Muscle layer of duodenum (tissue), 2 donors: Measurements from ENCODE around the gene PGM5.
"Not testable (repeated sequence)": the region's sequence is repeated elsewhere in the genome, so short reads cannot be mapped to it uniquely, and the experiment has no call there.

ENCODE experiments used
- H3K27ac ChIP-seq: one replicate; pipeline ENCODE4 v1.7.0; 2013; ENCODE audit warnings: mild to moderate bottlenecking, low read length
- H3K27me3 ChIP-seq: one replicate; pipeline ENCODE4 v1.7.0; 2013; ENCODE audit warnings: low read depth, mild to moderate bottlenecking, control low read depth, low read length
- H3K36me3 ChIP-seq, 2 donors: one replicate each; pipeline ENCODE4 v1.7.0; 2013; ENCODE audit warnings: low read length in 2 of 2, control low read depth in 1 of 2, mild to moderate bottlenecking in 1 of 2; ENCODE audit not compliant: insufficient read depth in 2 of 2, control insufficient read depth in 1 of 2
- H3K4me1 ChIP-seq, 2 donors: one replicate each; pipeline ENCODE4 v1.7.0; 2013; ENCODE audit warnings: low read length in 2 of 2, mild to moderate bottlenecking in 2 of 2, control low read depth in 1 of 2, moderate library complexity in 1 of 2; ENCODE audit not compliant: insufficient read depth in 2 of 2, control insufficient read depth in 1 of 2
- H3K4me3 ChIP-seq, 2 donors: one replicate each; pipeline ENCODE4 v1.7.0; 2013; ENCODE audit warnings: low read length in 2 of 2, low read depth in 1 of 2, mild to moderate bottlenecking in 1 of 2
- H3K9me3 ChIP-seq, 2 donors: one replicate each; pipeline ENCODE4 v1.7.0; 2013; ENCODE audit warnings: low read length in 2 of 2, control low read depth in 1 of 2, mild to moderate bottlenecking in 1 of 2; ENCODE audit not compliant: control insufficient read depth in 1 of 2
- donor health status: healthy.

PGM5 gene

GRCh38 chr9:68383894-68384293, 27.5 kb downstream of the PGM5 start:
- not testable (repeated sequence) for H3K4me3 ChIP-seq, H3K4me1 ChIP-seq, H3K27ac ChIP-seq, H3K9me3 ChIP-seq, H3K27me3 ChIP-seq, H3K36me3 ChIP-seq

GRCh38 chr9:68389558-68389957, 33.1 kb downstream of the PGM5 start:
- H3K4me3 ChIP-seq, H3K4me1 ChIP-seq, H3K27ac ChIP-seq, H3K27me3 ChIP-seq, H3K9me3 ChIP-seq: not testable (repeated sequence)
- peaks cover 7 to 24% of the 10 kb centered on the region in 2 donors for H3K36me3 ChIP-seq

- H3K4me3 ChIP-seq, H3K4me1 ChIP-seq, H3K9me3 ChIP-seq, H3K27me3 ChIP-seq, H3K27ac ChIP-seq: not testable (repeated sequence)
- H3K36me3 ChIP-seq = peaks cover 7 to 24% of the 10 kb centered on the region in 2 donors
Observed at GRCh38 chr9:68390737-68391136, 34.3 kb downstream of the PGM5 start.

GRCh38 chr9:68396411-68397094, 40.1 kb downstream of the PGM5 start:
- H3K4me3 ChIP-seq, H3K27ac ChIP-seq, H3K27me3 ChIP-seq, H3K4me1 ChIP-seq, H3K9me3 ChIP-seq, H3K36me3 ChIP-seq: not testable (repeated sequence)

- H3K36me3 ChIP-seq, H3K27ac ChIP-seq, H3K9me3 ChIP-seq, H3K27me3 ChIP-seq, H3K4me3 ChIP-seq, H3K4me1 ChIP-seq: not testable (repeated sequence)
Observed at GRCh38 chr9:68397095-68397423, 40.6 kb downstream of the PGM5 start.

- not testable (repeated sequence) for H3K4me3 ChIP-seq, H3K9me3 ChIP-seq, H3K27ac ChIP-seq, H3K36me3 ChIP-seq, H3K27me3 ChIP-seq, H3K4me1 ChIP-seq
Observed at GRCh38 chr9:68397796-68398195, 41.4 kb downstream of the PGM5 start.

GRCh38 chr9:68398324-68398723, 41.9 kb downstream of the PGM5 start:
- not testable (repeated sequence) for H3K36me3 ChIP-seq, H3K4me3 ChIP-seq, H3K27me3 ChIP-seq, H3K27ac ChIP-seq, H3K4me1 ChIP-seq, H3K9me3 ChIP-seq

GRCh38 chr9:68404421-68405185, 48.2 kb downstream of the PGM5 start:
- H3K4me3 ChIP-seq, H3K9me3 ChIP-seq, H3K4me1 ChIP-seq, H3K36me3 ChIP-seq, H3K27ac ChIP-seq, H3K27me3 ChIP-seq: not testable (repeated sequence)

- H3K4me3 ChIP-seq, H3K4me1 ChIP-seq, H3K36me3 ChIP-seq, H3K9me3 ChIP-seq, H3K27me3 ChIP-seq, H3K27ac ChIP-seq: not testable (repeated sequence)
Observed at GRCh38 chr9:68411865-68412264, 55.5 kb downstream of the PGM5 start.

GRCh38 chr9:68412754-68413153, 56.3 kb downstream of the PGM5 start:
- H3K4me1 ChIP-seq = peaks cover 0 to 14% of the 10 kb centered on the region in 2 donors
- not testable (repeated sequence) for H3K27me3 ChIP-seq, H3K27ac ChIP-seq, H3K9me3 ChIP-seq, H3K4me3 ChIP-seq, H3K36me3 ChIP-seq

- not testable (repeated sequence) for H3K27me3 ChIP-seq, H3K27ac ChIP-seq, H3K36me3 ChIP-seq, H3K4me3 ChIP-seq, H3K9me3 ChIP-seq
- peaks cover 0 to 24% of the 10 kb centered on the region in 2 donors for H3K4me1 ChIP-seq
Observed at GRCh38 chr9:68415065-68415464, 58.7 kb downstream of the PGM5 start.

GRCh38 chr9:68416936-68417564, 60.6 kb downstream of the PGM5 start:
- H3K4me3 ChIP-seq = no peak overlapping the region
- H3K36me3 ChIP-seq = no peaks in the 10 kb centered on the region
- peaks cover 0 to 21% of the 10 kb centered on the region in 2 donors for H3K4me1 ChIP-seq
- no peaks in the 10 kb centered on the region for H3K9me3 ChIP-seq
- H3K27me3 ChIP-seq = no peaks in the 10 kb centered on the region
- no peak overlapping the region for H3K27ac ChIP-seq
